Effector CD4-positive, alpha-beta T cell (primary cell): ENCODE measurements around the gene COPS7B.
A peak's percentile ranks its signal among the peaks of the same experiment; 100 is the strongest.
"Not testable (repeated sequence)": the region's sequence is repeated elsewhere in the genome, so short reads cannot be mapped to it uniquely, and the experiment has no call there.

Experiments used
- DNase-seq: peaks from one replicate; pipeline ENCODE4 v3.0.0-alpha.2; 2020
- total RNA-seq: gene quantifications from one replicate; lab custom pipeline; 2026; lab: John Stamatoyannopoulos, UW

Gene COPS7B
- 25.9 reads per million, percentile 53 among the genes with 10 or more reads in this experiment for total RNA-seq

GRCh38 chr2:231786177-231786916, at the start of gene COPS7B:
Gene COPS7B, plus strand, starts transcription at chr2:231786445. Its CDS starts 2,126 bp downstream, at chr2:231788571.
- DNase-seq: peak; percentile 74

GRCh38 chr2:231737761-231738160, 48.5 kb upstream of the COPS7B start:
- no peak for DNase-seq

GRCh38 chr2:231743376-231744116, 42.7 kb upstream of the COPS7B start:
- no peak for DNase-seq

- no peak for DNase-seq
Measured at GRCh38 chr2:231745303-231746038, 40.8 kb upstream of the COPS7B start.

- DNase-seq: not testable (repeated sequence)
Measured at GRCh38 chr2:231748153-231748896, 37.9 kb upstream of the COPS7B start.

GRCh38 chr2:231749016-231749415, 37.2 kb upstream of the COPS7B start:
- DNase-seq: not testable (repeated sequence)

GRCh38 chr2:231751042-231751815, 35.0 kb upstream of the COPS7B start:
- no peak for DNase-seq

GRCh38 chr2:231752061-231752460, 34.2 kb upstream of the COPS7B start:
- DNase-seq: no peak

- no peak for DNase-seq
Measured at GRCh38 chr2:231761735-231762134, 24.5 kb upstream of the COPS7B start.

- no peak for DNase-seq
Measured at GRCh38 chr2:231764124-231764523, 22.1 kb upstream of the COPS7B start.

- DNase-seq: no peak
Measured at GRCh38 chr2:231764760-231765159, 21.5 kb upstream of the COPS7B start.

- DNase-seq: no peak
Measured at GRCh38 chr2:231765496-231765929, 20.7 kb upstream of the COPS7B start.

- no peak for DNase-seq
Measured at GRCh38 chr2:231769170-231770136, 16.8 kb upstream of the COPS7B start.

GRCh38 chr2:231780123-231780908, 5.9 kb upstream of the COPS7B start:
- DNase-seq: no peak

- DNase-seq: peak; percentile 96
Measured at GRCh38 chr2:231780909-231781797, 5.1 kb upstream of the COPS7B start, which contains the start of gene PDE6D. Gene PDE6D, minus strand, starts transcription at chr2:231781282. Its CDS starts 168 bp downstream, at chr2:231781114.

GRCh38 chr2:231781798-231782726, 4.2 kb upstream of the COPS7B start:
- peak; percentile 6 for DNase-seq

GRCh38 chr2:231785413-231785812, 832 bp upstream of the COPS7B start:
- DNase-seq: no peak
